A673 (cell line): ENCODE results near the gene GRB10.

ENCODE experiments used
- CTCF ChIP-seq: fragments of 300-800, 200-600 bp; sonication (generic); conservative IDR thresholded peaks from 2 replicates; pipeline ENCODE4 v1.5.1; 2017; ENCODE audit warnings: low read depth, mild to moderate bottlenecking, antibody characterized with exemption, low read length, moderate library complexity, mixed read lengths
- EZH2 ChIP-seq: fragments of 200-600 bp; sonication (generic); IDR thresholded peaks from 2 replicates; pipeline ENCODE4 v1.6.1; 2017; ENCODE audit warnings: borderline replicate concordance, low read depth, mild to moderate bottlenecking, mixed read lengths, antibody characterized with exemption, low read length; ENCODE audit not compliant: poor library complexity, severe bottlenecking

DNA sequence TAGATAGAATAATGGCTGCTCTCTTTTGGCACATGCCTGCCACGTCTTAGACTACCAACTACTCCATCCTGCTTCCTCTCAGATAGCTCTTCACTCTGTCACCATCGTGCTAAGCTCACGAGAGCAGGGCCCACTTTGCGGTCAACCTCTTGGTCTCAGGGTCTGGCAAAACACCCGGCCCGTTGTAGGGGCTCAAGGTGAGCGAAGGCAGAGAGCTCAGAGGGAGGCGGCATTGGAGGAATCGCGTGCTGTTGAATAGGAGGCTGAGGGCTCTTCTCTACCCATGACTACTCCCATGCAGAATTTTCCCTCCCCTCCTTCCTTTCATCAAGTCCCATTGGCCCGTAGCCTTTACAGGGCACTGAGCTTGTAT lies 116.6 kb downstream of the GRB10 start:
- TF ChIP-seq CTCF: no peak
- TF ChIP-seq EZH2: no peak
